Kidney glomerular epithelial cell (primary cell): ENCODE results near the gene CEP70.

ENCODE experiments used
- DNase-seq: peaks from one replicate; lab custom pipeline; 2025; lab: John Stamatoyannopoulos, UW

Gene CEP70

DNA sequence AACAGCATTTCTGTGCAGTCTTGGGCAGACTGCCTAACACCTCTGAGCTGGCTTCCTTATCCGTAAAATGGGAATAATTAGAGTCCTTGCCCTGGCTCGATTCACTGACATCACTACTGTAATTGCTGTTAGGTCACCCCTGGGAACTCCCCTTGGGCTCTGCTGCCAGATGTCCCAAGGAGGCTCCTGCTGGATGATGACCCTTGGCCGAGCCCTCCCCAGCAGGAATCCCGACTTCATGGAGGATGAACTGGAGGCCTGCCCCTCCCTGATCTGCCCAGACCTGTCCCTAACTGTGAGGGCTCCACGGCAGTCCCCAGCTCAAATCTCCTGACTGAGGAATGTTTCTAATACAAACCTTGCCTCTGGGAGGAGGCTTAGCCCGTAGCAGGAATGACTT, 141.6 kb downstream of the CEP70 start:
- no peak for DNase-seq

DNA sequence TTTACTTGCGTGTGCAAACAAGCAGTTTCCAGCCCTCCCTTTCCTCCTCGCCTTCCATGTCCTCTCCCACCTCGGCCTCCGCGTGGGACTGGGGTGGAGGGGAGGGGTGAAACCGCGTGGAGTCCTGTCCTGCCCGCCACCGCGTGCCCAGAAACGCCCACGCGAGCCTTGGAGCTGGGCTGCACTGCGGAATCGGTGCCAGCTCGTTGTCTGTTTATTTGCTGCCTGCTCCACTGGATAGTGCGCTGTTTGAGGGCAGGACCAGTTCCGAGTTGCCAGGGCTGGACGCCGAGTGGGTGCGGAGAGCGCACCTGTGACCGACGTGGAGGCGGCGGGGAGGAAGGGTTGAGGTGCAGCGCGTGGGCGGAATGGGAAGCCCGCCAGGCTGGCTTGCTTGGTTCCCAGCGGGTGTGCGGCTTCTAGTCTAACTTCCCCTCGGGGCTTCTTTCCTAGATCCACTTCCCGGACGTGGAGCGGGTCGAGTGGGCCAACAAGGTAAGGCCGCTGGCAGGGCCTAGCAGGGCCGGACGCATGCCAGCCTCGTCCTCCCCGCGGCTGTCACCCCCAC, 142.4 kb downstream of the CEP70 start:
- DNase-seq = no peak

DNA sequence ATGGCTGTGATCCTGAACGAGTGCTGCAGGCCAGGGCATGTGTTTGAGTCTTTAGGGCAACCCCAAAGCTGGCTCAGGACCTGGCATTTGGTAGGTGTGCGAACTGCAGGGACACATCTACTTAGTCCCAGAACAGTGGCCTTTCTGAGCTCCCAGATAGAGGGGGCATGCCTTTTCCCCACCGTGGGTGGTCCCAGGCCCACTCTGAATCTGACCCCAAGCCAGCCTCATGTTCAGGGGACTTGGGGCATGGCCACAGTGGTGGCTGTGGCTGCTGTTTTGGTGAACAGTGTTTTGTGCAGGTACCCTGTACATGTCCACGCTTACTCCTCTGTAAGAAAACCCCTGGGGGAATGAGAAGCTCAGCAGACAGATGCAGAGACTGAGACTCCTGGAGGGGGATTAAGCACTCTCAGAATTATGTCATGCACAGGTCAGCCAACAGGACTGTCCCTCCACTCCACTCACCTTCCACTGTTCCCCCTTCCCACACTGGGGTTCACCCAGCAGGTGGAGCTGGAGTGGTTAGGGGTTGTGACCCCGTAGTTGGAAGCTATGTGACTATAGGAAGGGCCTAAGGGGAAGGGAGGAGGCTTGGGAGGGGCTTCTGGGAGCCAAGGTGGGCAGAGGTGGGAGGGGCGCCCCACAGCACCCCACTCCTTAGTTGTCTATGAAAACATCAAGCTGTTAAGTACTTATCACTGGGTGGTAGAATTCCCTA, 143.2 kb downstream of the CEP70 start:
- DNase-seq = no peak

DNA sequence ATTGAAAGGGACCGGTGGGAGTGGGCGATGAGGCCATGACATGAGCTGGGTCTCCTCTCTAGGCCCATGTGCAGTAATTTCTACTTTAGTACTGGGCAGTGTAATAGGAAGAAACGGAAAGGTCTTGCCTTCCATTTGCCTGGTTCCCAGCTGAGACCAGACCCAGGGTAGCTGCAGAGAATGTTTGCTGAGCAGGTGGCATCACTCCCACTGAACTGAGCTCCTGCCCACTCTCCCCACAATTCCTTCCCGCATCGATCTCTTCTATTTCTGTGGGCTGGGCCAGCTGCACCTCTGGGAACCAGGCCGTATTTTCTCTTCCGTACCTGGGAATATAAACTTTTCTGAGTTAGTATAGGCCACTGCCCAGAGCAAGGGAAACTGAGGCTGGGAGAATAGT, 143.9 kb downstream of the CEP70 start:
- DNase-seq = no peak

DNA sequence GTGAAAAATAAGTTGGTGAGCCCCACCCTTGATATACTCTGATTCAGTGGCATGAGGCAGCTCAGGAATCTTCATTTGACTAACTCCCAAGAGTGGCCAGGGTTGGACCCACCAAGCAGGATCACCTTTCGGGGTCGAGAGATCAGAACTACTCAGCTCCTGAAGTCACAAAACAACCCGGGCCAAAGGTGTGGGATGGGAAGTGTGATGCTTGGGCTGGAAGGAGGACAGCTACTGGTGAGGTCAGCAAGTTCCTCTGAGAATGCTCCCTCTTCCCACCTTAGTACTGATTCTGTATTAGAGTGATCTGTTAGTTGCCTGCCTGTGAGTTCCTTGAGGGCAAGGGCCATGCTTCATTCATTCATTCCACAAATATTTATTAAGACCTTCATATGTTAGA, 144.6 kb downstream of the CEP70 start:
- DNase-seq = no peak

DNA sequence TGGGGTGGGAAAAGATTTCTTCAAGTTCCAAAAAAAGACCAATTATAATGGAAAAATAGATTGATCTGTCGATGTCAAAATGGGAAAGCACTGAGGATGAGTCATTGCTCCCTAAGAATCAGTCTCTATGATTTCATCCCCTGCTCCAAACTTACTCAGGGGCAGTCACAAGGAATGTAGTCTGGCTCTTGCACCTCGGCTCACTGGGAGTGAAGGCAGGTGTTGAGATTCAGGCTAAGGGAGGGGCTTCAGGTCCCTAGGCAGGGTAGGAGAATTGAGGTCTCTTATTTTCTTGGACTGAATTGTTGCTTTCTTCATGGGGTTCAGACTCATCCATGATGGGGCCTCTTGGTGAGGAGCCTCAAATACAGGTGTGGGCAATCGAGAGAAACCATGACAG, 145.4 kb downstream of the CEP70 start:
- no peak for DNase-seq

DNA sequence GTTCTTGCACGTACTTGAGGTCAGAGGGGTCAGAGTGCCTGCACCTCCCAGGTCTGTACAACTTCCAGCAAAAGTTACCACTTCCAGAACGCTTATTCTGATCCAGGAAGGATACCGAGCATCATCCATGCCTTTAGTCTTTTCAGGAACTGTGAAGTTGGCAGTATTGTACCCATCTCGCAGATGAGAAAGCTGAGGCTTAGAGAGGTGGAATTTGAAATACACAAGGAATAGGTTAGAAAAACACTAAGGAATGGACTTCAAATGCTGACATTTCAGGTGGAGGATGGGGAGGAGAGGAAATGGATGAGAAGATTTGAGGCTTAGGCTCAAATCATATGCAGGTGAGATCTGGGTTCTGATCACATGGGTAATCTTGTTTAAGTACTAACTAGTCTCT, 148.4 kb downstream of the CEP70 start:
- no peak for DNase-seq

DNA sequence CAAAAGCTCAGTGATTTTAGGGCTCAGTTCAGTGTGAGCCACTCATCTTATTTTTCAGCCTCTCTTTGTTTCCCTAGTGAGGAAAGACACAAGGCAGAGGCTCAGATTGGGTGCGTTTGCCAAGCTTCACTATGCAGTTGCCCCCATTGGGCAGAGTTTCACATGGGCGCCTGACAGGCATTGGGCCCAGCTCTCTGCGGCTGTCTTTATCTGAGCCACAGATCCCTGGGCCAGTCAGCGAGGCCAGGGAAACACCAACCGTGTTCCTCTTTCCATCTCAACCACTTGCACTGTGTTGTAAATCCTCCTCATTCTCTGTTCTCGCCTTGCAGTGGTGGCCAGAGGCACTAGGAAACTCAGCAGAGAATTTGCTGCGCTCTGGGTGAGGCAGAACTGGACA, 148.8 kb downstream of the CEP70 start:
- no peak for DNase-seq
